GM19351 (cell line): ENCODE measurements around the gene KPRP.

Experiments
- ATAC-seq: cut with Tn5 transposase; IDR thresholded peaks from one replicate; pipeline ENCODE4 v1.9.1; 2021; ENCODE audit warnings: mild to moderate bottlenecking, moderate library complexity; ENCODE audit not compliant: unreplicated experiment

Gene KPRP

DNA sequence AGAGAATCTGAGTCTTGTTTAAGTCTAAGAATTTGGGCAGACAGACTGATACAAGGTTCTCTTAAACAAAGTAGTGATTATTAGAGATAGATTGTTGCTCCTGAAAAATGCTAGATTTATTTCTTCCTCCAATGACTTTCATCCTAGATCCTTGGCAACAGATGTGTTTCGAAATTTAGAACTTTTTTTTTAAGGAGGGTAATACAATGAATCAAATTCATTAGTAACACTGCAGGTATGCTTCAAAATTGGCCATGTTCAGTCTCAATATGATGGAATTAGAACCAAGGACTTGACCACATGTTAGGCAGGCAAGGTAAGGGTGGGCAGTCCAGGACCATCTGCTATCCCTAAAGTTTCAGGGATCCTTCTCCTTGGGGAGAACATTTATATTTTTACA, 12.6 kb downstream of the KPRP start:
- ATAC-seq: no peak

DNA sequence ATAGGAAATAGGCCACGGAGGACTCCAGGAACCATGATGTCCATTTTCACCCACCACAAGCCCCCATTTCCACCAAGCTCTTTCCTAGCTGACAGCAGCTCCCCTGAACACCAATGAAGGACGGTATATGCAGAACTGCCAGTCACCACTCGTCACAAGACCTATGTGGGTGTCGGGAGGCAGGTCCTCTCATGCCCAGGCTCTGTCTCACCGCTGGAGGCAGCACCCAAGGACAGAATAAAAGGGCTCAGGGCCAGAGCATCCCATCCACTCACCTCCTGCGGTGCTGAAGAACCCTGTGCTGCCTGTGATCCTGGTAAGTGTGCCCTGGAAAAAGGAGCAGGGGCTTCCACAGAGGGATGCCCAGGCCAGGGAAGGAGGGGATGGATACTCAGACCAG, 17.1 kb downstream of the KPRP start, which contains the start of gene LCE1F:
TSS of gene LCE1F (plus strand) at position 266 of the 400 bp plus-strand sequence. CDS start 1,232 bp downstream, outside the sequence.
- no peak for ATAC-seq

DNA sequence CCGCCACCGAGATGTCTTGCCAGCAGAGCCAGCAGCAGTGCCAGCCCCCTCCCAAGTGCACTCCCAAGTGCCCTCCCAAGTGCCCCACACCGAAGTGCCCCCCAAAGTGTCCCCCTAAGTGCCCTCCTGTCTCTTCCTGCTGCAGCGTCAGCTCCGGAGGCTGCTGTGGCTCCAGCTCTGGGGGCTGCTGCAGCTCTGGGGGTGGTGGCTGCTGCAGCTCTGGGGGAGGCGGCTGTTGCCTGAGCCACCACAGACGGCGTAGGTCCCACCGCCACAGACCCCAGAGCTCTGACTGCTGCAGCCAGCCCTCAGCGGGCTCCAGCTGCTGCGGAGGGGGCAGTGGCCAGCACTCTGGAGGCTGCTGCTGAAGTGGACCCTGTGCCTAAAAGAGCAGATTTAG, 18.5 kb downstream of the KPRP start:
- no peak for ATAC-seq

DNA sequence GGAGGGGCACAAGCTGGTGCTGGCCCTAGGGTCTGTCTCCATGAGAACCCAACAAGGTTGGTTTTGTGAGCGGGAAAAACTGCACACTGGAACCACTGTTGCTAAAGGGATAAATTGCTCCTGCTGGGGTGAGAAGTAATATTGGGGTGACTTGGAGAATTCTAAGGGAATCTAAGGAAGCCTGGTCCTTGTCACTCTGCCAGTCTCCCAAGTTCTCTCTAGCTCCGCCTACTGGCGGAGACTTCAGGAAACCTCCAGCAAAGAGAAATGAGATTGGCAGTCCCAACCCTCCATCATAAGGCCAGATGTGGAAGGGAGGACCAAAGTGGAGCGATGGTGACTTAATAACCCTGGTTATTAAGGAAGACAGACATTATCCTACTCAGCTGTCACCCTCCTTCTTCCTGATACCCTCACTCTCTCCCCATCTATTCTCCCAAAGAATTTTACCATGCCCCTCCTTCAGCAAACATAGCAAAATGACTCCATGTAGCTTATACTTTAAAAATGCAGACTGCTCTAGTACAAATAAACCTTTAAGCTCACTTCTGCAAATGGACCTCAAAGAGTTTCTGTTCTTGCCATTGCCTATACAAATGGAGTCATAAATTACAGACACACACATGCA, 19.8 kb downstream of the KPRP start:
- no peak for ATAC-seq

DNA sequence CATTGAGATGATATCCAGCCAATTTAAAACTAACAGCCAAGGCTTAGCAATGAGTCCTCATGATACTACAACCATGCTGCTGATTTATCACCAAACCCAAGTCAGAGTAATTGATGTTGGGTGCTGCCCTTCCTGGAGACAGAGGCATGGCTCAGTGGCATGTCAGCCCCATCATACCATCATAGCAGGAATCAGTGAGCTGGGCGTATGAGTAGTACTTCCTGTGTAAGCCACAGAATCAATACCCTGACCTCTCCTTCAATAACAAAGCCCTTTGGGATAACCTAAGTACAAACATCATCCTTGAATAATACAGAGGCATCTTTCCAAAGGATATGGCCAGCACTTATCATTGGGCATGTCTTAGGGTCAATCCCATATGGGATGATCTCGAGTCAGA, 25.3 kb downstream of the KPRP start:
- ATAC-seq: no peak

DNA sequence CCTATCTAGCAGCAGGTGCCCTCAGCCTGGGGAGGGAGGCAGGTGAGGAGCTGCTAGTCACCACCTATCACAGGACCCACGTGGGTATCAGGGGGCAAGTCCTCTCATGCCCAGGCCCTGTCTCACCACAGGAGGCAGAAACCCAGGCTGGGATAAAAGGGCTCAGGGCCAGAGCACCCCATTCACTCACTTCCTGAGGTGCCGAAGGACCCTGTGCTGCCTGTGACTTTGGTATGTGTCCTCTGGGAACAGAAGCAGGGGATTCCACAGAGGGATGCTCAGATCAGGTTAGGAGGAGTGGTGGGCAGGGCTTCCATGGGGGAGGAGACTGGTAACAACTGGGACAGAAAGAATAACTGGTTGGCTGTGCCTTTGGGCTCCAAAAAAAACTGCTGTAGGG, 28.3 kb downstream of the KPRP start, which contains the start of gene LCE1E:
TSS of gene LCE1E (plus strand) at position 181 of the 400 bp plus-strand sequence. CDS start 1,043 bp downstream, outside the sequence.
- ATAC-seq: no peak

DNA sequence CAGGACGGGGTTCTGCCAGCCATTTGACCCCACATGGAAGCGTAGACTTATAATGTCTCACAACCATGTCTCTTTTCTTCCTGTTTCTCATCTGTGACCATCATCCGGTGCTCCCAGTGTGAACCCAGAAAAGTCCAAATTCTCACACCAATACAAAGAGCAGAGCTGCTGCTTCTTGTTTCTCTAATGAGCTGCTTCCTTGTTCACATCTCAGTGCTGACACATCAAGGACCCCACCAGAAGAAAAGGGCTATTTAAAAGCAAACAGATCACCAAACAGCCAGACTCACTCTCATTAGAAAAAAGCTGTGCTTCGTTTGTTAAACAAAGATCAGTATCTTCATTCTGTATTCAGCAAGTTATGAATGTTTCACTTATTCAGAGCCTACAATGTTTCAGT, 37.9 kb downstream of the KPRP start:
- no peak for ATAC-seq

DNA sequence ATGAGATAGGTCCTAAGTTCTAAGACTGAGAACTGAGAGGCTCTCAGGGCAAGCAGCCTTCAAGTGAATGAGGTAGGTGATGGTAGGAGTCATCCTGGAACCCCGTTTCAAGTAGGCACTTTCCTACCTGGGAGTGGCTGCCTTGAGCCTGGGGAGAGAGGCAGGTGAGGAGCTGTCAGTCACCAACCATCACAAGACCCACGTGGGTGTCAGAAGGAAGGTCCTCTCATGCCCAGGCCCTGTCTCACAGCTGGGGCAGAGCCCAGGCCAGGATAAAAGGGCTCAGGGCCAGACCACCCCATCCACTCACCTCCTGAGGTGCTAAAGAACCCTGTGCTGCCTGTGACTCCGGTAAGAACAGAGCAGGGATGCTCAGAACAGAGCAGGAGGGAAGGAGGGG, 38.6 kb downstream of the KPRP start, which contains the start of gene LCE1D:
TSS of gene LCE1D (plus strand) at position 301 of the 400 bp plus-strand sequence. CDS start 1,074 bp downstream, outside the sequence.
- ATAC-seq: no peak

DNA sequence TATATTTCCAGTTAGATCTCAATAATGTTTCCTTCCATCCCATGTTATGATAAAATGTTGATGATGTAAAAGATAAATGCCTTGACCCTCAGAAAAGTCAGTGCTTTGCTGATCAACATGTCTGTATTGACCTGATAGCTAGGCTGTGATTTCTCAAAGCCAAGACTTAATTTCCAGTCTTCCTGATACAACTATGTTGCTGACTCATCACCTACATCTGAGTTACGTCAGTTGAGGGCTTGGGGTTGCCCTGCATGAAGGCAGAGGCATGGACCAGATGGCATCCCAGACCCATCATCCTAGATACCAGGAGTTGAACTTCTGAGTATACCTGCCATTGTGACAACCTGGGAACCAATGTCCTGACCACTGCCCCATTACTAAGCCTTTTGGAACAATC, 43.5 kb downstream of the KPRP start:
- no peak for ATAC-seq

DNA sequence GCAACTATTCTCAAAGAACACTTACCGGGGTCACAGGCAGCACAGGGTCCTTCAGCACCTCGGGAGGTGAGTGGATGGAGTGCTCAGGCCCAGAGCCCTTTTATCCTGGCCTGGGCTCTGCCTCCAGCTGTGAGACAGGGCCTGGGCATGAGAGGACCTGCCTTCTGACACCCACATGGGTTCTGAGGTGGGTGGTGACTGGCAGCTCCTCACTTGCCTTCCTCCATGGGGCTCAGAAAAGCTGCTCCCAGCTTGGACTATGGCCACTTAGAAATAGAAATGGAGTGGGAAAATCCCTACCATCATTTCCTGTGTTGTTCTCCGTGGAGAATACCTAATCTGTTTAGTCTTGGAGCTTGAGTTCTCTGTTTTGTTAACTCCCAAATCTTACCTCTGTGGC, 48.8 kb downstream of the KPRP start, which contains the start of gene LCE1C:
TSS of gene LCE1C (minus strand) at position 76 of the 400 bp plus-strand sequence. CDS start 1,173 bp downstream, outside the sequence.
- ATAC-seq: no peak

DNA sequence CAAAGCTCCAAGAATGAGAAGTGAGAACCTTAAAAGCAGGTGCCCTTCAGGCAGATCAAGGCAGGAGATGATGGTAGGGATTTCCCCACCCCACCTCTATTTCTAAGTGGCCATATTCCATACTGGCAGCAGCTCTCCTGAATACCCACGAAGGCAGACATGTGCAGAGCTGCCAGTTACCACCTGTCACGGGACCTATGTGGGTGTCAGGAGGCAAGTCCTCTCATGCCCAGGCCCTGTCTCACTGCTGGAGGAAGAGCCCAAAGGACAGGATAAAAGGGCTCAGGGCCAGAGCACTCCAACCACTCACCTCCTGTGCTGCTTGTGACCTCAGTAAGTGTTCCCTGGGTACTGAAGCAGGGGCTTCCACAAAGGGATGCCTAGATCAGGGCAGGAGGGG, 53.2 kb downstream of the KPRP start:
- ATAC-seq: no peak
